K562 (cell line): ENCODE measurements around the gene KCNC3. TPM values are rescaled to one million over a fixed set of nuclear protein-coding genes. Genes with fewer than 3 reads are reported as not detected.
A peak's percentile ranks its signal among the peaks of the same experiment; 100 is the strongest.

ENCODE experiments used
- ADNP ChIP-seq: fragments of 200-800 bp; sonication (Bioruptor generic); IDR thresholded peaks from 2 replicates; pipeline ENCODE4 v1.6.1; 2016; ENCODE audit warnings: missing genetic modification characterization, missing compliant biosample characterization
- ARID2 ChIP-seq: fragments of 450-650 bp; IDR thresholded peaks from 2 replicates; pipeline ENCODE4 v1.6.1; 2017; ENCODE audit warnings: antibody characterized with exemption, mild to moderate bottlenecking
- BACH1 ChIP-seq: fragments of 200-800 bp; sonication (Bioruptor generic); IDR thresholded peaks from 2 replicates; pipeline ENCODE4 v1.6.1; 2016; ENCODE audit warnings: missing genetic modification characterization, missing compliant biosample characterization
- BMI1 ChIP-seq: fragments of 150-350 bp; IDR thresholded peaks from 2 replicates; pipeline ENCODE4 v1.6.1; 2014; ENCODE audit warnings: low read length
- ESRRA ChIP-seq: fragments of 450-650 bp; IDR thresholded peaks from 2 replicates; pipeline ENCODE4 v1.6.1; 2014; ENCODE audit warnings: low read depth, mild to moderate bottlenecking, moderate library complexity, borderline replicate concordance
- GATA2 ChIP-seq: sonication (generic); formaldehyde crosslinking; IDR thresholded peaks from 2 replicates; pipeline ENCODE4 v1.4.0; 2020; ENCODE audit warnings: mild to moderate bottlenecking, missing genetic modification reagents
- IFI16 ChIP-seq: fragments of 250-450 bp; sonication (Bioruptor Pico); IDR thresholded peaks from 2 replicates; pipeline ENCODE4 v2.1.2; 2022; ENCODE audit warnings: mild to moderate bottlenecking, inconsistent platforms
- MECOM ChIP-seq: fragments of 250-450 bp; sonication (Bioruptor Pico); IDR thresholded peaks from 2 replicates; pipeline ENCODE4 v1.8.0; 2022; ENCODE audit warnings: inconsistent platforms
- MLLT1 ChIP-seq, 2 experiments: fragments of 450-650 bp; IDR thresholded peaks; 2 replicates each; pipeline ENCODE4 v1.6.1; 2016
- NKRF ChIP-seq: fragments of 450-650 bp; IDR thresholded peaks from 2 replicates; pipeline ENCODE4 v1.6.1; 2016; ENCODE audit warnings: borderline replicate concordance
- SMARCC2 ChIP-seq: fragments of 450-650 bp; IDR thresholded peaks from 2 replicates; pipeline ENCODE4 v1.6.1; 2017; ENCODE audit warnings: antibody characterized with exemption, moderate library complexity, mild to moderate bottlenecking, low read depth
- SNIP1 ChIP-seq: fragments of 450-650 bp; IDR thresholded peaks from 2 replicates; pipeline ENCODE4 v1.7.1; 2017; ENCODE audit warnings: low read depth, mild to moderate bottlenecking
- TARDBP ChIP-seq: fragments of 450-650 bp; IDR thresholded peaks from 2 replicates; pipeline ENCODE4 v1.6.1; 2016
- ZNF277 ChIP-seq: fragments of 250-450 bp; sonication (Bioruptor Pico); IDR thresholded peaks from 2 replicates; pipeline ENCODE4 v1.8.0; 2022; ENCODE audit warnings: inconsistent platforms, mild to moderate bottlenecking, moderate library complexity, borderline replicate concordance
- ZNF740 ChIP-seq, 3 experiments: fragments of 200-800 bp in 1 of 3; sonication (Bioruptor generic) in 1 of 3; sonication (generic) in 1 of 3; formaldehyde crosslinking in 1 of 3; IDR thresholded peaks; 2 replicates each; pipeline versions ENCODE4 v1.6.1 to v1.8.0; 2016 to 2022; ENCODE audit warnings: mild to moderate bottlenecking in 2 of 3, missing compliant biosample characterization in 2 of 3, missing genetic modification characterization in 2 of 3, missing genetic modification reagents in 1 of 3
- polyA plus RNA-seq, 8 experiments: library from polyadenylated mRNA; depleted of rRNA in 4 of 8; stranded (reverse) in 5 of 8; unstranded in 3 of 8; fragments of >200 nt; fragmentation: Nextera tagmentation in 2 of 8; fragmentation: Illumina TruSeq in 1 of 8; extraction: Ambion mirVana in 2 of 8; extraction: Trizol in 1 of 8; gene quantifications; 2 replicates each; pipeline versions ENCODE4 v1.2.1 to v1.2.3, GENCODE V29; 2011 to 2014; ENCODE audit warnings: inconsistent platforms in 1 of 8, missing spikeins in 1 of 8
- total RNA-seq, 7 experiments: library from RNA; depleted of rRNA in 6 of 7; stranded (reverse); fragments of >200 nt in 6 of 7; fragmentation: Illumina TruSeq in 2 of 7; extraction: Trizol in 2 of 7; gene quantifications; 2 replicates each; pipeline versions ENCODE4 v1.2.1 to v1.2.3, GENCODE V29; 2011 to 2021; ENCODE audit warnings: low replicate concordance in 1 of 7

Gene KCNC3
- total and polyA plus RNA-seq, 9 of the 15 experiments (the other 6 are each of a cell fraction or from before 2014, with no cell fraction given) = 0.03 to 26.2 (median 2.0) TPM

- TF ChIP-seq ARID2 (no peak), SMARCC2 (peak; percentile 66), MECOM (CRISPR knock-in tag) (peak; percentile 52; the same call in 1 of the 2 replicates), ZNF277 (CRISPR knock-in tag) (no peak), IFI16 (CRISPR knock-in tag) (no peak), TARDBP (peak; percentile 99), ADNP (0 out of 2 replicates have a peak, but pooled peaks have one; percentile 14), NKRF (no peak), BMI1 (no peak), MLLT1 (IDR thresholded peaks at IDR 0.05) (0 out of 4 replicates have a peak, but pooled peaks of 1 of the 2 experiments have one; percentile 18), ZNF740 (CRISPR knock-in tag; IDR thresholded peaks at IDR 0.05) (peak; percentile 93), ZNF740 (tag; IDR thresholded peaks at IDR 0.05) (peak in 1 of 2 experiments; percentile 81; a peak in 2 of 4 replicates), BACH1 (tag) (no peak), GATA2 (CRISPR knock-in tag) (no peak), SNIP1 (peak; percentile 50; the same call in 1 of the 2 replicates), ESRRA (peak; percentile 82; the same call in 1 of the 2 replicates)
These were observed 29.5 kb upstream of the KCNC3 start (continued) for GRCh38 chr19:50358483-50359327.
